Adrenal gland (tissue), 5 donors: Measurements from ENCODE around the gene TTC36.

Experiments
- CTCF ChIP-seq, 6 experiments: fragments of 450-650 bp in 4 of 6; fragments of 200-600 bp in 2 of 6; sonication (generic) in 1 of 6; IDR thresholded peaks; 1 replicate in 5 of 6; 2 replicates in 1 of 6; pipeline versions ENCODE4 v1.5.1 to v1.8.0; 2016 to 2021; ENCODE audit warnings: antibody characterized with exemption in 6 of 6, mild to moderate bottlenecking in 2 of 6, moderate library complexity in 1 of 6
- POLR2A ChIP-seq, 2 donors: fragments of 450-650 bp; IDR thresholded peaks; one replicate each; pipeline ENCODE4 v1.6.1; 2017; ENCODE audit warnings: antibody characterized with exemption in 2 of 2, mild to moderate bottlenecking in 2 of 2, moderate library complexity in 1 of 2
- donor health status: DM: no; HTN: no; CAD: no.

DNA sequence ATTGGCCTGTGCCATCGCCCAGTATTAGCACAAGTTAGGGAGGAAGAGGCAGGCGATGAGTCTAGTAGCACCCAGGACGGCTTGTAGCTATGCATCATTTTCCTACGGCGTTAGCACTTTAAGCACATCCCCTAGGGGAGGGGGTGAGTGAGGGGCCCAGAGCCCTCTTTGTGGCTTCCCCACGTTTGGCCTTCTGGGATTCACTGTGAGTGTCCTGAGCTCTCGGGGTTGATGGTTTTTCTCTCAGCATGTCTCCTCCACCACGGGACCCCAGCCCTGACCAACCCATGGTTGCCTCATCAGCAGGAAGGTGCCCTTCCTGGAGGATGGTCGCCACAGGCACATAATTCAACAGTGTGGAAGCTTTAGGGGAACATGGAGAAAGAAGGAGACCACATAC is 8.0 kb downstream of the TTC36 start:
- no peak for TF ChIP-seq CTCF (IDR thresholded peaks at IDR 0.05)
- no peak for TF ChIP-seq POLR2A (IDR thresholded peaks at IDR 0.05)
